GM18868 (cell line): ENCODE measurements around the gene RALA.
"Not testable (repeated sequence)": the region's sequence is repeated elsewhere in the genome, so short reads cannot be mapped to it uniquely, and the experiment has no call there.

Source experiments
- ATAC-seq: cut with Tn5 transposase; IDR thresholded peaks from one replicate; pipeline ENCODE4 v1.9.1; 2021; ENCODE audit warnings: mild to moderate bottlenecking, moderate library complexity; ENCODE audit not compliant: unreplicated experiment

The RALA gene

DNA sequence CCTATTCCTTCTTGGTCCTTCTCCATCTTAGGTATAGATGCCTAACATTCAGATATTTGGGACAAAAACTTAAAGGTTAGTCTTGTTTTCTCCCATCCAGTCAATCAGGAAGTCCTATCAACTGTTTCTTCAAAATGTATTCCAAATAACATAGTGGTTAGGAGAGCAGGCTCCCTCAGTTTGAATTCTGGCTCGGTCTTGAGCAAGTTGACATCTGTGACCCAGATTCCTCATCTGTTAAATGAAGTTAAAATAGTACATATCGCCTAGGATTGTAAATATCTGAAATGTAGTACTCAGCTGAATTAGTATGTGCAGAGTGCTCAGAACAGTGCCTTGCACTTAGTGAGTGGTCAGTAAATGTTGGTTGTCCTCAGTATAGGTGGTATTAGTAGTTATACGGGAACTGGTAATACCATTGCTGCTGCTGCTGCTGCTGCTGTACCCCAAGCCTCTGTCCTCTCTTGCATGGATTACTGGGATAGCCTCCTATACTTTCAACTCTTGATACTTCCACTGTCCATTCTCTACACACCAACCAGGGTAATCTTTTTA, 58.6 kb downstream of the RALA start:
- ATAC-seq = no peak

GRCh38 chr7:39683216-39683845, 60.0 kb downstream of the RALA start:
- ATAC-seq = no peak

DNA sequence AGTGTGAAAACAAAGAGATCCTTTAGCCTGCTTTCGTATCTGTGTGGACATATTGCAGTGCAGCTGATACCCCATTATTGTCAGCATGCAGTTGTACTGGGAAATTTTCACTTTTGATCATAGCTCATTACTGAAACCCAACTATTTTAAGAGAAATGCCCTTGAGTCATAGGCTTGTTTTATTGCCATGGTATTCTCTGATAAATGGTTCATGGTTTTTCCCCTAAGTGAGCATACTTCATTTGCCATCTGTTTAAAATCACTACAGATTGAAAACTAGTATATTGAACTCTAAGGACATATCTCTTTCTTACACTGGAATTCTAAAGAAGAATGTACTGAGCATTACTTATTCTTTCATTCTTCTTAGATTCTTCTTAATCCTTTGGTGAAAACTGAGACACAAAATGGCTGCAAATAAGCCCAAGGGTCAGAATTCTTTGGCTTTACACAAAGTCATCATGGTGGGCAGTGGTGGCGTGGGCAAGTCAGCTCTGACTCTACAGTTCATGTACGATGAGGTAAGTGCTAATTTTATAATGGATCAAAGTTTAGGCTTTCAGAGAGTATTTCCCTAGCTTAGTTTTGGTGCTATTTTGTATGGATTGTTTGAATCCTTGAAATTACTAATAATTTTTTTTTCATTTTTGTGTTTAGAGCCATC, 63.0 kb downstream of the RALA start:
- ATAC-seq = peak; percentile 95

DNA sequence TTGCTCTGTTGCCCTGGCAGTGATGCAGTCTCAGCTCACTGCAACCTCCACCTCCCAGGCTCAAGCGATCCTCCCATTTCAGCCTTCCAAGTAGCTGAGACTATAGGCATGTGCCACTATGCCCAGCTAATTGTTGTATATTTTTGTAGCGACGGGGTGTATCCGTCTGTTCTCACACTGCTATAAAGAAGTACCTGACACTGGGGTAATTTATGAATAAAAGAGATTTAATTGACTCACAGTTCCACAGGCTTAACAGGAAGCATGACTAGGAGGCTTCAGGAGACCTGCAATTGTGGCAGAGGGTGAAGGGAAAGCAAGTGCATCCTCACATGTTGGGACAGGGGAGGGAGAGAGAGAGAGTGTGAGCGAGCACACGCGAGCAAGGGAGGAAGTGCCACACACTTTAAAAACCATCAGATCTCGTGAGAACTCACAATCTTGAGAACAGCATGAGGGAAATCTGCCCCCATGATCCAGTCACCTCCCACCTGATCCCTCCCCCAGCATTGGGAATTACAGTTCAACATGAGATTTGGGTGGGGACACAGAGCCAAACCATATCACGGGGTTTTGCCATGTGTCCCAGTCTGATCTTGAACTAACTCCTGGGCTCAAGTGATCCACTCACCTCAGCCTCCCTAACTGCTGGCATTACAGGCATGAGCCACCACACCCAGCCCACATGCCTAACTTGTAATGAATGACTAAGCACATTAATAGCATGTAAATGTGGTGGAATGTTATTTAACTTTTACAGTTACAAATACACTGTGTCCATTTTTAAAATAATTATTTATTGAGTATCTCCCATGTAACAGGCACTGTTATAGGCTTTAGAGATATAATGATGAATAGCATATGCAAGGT, 65.5 kb downstream of the RALA start:
- no peak for ATAC-seq

GRCh38 chr7:39691821-39692220, 68.4 kb downstream of the RALA start:
- ATAC-seq = no peak

DNA sequence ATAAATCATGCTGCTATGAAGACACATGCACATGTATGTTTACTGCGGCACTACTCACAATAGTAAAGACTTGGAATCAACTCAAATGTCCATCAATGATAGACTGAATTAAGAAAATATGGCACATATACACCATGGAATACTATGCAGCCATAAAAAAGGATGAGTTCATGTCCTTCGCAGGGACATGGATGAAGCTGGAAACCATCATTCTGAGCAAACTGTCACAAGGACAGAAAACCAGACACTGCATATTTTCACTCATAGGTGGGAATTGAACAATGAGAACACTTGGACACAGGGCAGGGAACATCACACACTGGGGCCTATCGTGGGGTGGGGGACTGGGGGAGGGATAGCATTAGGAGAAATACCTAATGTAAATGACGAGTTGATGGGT, 69.7 kb downstream of the RALA start:
- ATAC-seq = not testable (repeated sequence)

- ATAC-seq = no peak
These were observed 70.4 kb downstream of the RALA start for GRCh38 chr7:39693812-39694211.

- ATAC-seq = no peak
These were observed 72.6 kb downstream of the RALA start for GRCh38 chr7:39695852-39696586.

DNA sequence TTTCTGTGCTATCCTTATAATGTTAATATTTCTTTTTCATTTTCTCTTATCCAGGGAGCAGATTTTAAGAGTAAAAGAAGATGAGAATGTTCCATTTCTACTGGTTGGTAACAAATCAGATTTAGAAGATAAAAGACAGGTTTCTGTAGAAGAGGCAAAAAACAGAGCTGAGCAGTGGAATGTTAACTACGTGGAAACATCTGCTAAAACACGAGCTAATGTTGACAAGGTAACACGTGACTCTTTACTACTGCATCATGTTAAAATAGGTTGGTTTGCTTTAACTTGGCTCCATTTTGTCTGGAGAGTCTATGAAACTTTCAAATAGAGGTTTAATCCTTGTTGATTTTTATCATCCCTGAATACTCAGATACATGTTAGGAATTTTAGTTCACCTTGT, 73.3 kb downstream of the RALA start:
- no peak for ATAC-seq

DNA sequence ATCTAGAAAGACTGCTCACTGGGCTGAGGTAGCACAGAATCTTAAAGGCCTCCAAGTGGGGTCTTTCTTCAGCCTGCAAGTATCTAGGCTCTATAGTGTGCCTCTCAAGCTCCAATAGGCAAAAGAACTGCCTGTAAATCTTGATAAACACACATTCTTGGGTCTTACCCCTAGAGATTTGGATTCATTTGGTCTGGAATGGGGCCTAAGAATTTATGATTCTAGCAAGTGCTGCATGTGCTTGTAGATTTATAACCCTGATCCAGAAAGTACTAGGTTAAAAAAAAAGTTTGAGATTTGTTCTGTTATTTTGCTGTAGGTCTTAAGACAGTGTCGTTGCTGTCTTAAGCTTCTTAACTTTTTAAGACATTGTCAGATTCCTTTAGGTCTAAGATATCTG, 74.1 kb downstream of the RALA start:
- ATAC-seq = no peak

DNA sequence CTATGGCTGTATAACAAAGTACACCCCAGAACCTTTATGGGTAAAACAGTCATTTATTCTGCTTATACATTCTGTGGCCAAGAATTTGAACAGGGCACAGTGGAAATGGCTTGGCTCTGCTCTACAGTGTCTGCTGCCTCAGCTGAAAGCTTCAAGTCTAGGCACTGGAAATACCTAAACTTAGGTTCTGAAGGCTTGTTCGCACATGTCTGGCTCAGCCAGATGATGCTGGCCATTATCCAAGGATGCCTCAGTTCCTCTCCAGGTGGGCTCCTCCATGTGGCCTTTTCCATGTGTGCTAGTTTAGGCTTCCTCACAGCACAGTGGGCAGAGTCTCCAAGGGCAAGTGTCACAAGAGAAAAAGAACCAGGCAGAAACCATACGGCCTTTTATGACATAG, 76.8 kb downstream of the RALA start:
- ATAC-seq = no peak

DNA sequence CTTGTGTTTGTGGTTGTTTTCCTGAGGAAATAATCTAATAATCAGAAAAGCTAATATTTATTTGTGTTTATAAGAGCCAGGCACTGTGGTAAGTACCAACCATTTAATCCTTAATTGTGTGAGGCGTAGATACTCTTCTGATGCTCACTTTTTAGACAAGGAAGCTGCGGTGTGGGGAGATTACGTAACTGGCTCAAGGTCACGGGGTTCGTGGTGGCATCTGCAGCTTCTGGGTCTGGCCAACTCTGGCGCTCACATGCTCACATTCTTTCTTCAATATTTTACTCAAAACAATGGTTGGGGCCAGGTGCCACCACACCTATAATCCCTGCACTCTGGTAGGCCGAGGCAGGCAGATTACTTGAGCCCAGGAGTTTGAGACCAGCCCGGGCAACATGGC, 77.6 kb downstream of the RALA start:
- no peak for ATAC-seq

GRCh38 chr7:39702133-39702532, 78.8 kb downstream of the RALA start:
- no peak for ATAC-seq

GRCh38 chr7:39703144-39703543, 79.8 kb downstream of the RALA start:
- no peak for ATAC-seq

DNA sequence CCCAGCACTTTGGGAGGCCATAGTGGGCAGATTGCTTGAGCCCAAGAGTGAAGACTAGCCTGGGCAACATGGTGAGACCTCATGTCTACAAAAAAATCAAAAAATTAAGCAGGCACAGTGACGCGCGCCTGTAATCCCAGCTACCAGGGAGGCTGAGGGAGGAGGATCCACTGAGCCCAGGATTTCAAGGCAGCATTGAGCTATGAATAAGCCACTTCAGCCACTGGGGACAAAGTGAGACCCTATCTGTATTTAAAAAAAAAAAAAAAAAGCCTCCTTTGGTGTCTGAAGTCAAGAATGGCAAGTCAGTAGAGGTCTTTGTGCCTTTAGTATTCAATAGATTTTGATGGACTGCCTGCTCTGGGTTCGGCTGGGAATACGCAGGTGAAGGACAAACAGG, 85.7 kb downstream of the RALA start:
- ATAC-seq = no peak

DNA sequence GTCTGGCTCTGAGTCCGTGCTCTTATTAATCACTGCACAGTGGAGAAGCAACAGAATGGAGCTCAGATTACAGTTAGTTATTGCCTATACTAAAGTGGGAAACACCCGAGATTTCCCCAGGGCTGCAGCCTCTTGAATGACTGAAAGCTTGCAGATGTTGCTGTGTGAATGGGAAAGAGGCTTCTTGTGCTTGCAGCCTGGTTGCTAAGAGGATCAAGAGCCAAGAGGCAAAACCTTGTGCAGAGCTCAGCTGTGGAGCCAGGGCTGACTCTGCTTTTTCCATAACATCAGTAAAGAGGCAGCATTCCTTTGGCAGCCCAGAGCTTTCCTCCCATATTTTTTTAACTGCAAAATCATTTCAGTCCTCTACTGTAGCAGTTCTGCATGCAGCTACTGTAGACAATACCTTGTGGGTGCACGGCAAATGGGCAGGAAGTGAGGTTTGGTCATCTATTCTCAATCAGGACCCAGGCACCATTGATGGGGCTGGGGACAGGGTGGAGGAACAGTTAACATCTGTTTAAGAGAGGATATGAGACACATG, 86.5 kb downstream of the RALA start:
- peak; percentile 88 for ATAC-seq

DNA sequence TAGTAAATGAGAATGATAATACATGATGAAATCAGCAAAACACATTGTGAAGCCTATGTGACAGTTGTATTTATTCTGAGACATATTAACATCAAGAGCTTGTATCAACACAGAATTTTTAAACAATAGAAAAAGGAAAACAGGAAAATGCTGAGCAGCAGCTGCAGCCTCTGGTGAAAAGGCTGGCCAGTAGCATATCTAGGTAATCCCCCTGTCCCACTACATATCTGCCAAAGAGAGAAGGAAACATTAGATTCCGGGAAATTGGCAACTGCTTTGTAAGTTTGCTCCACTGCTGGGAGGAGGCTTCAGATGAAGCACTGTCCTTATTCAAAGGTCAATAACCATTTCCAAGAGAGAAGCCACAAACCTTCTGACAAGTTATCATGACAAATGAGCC, 89.4 kb downstream of the RALA start:
- no peak for ATAC-seq

DNA sequence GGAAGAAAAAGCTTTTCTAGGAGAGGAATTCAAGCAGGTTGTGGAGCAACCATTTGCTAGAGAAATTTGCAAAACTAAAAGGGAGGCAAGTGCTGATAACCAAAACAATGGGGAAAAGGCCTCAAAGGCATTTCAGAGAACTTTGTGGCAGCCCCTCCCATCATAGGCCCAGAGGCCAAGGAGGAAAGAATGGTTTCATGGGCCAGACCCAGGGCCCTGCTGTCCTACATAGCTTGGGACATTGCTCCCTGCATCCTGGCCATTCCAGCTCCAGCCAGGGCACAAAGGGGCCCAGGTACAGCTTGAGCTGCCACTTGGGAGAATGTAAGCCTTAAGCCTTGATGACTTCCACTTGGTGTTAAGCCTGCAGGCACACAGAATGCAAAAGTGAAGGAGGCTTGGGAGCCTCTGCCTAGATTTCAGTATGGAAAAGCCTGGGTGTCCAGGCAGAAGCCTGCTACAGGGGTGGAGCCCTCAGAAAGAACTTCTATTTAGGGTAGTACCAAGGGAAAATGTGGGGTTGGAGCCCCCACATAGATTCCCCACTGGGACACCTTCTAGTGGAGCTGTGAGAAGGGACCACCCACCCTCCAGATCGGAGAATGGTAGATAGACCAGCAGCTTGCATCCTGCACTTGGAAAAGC, 91.2 kb downstream of the RALA start:
- no peak for ATAC-seq

- no peak for ATAC-seq
These were observed 97.2 kb downstream of the RALA start for GRCh38 chr7:39720586-39720985.

DNA sequence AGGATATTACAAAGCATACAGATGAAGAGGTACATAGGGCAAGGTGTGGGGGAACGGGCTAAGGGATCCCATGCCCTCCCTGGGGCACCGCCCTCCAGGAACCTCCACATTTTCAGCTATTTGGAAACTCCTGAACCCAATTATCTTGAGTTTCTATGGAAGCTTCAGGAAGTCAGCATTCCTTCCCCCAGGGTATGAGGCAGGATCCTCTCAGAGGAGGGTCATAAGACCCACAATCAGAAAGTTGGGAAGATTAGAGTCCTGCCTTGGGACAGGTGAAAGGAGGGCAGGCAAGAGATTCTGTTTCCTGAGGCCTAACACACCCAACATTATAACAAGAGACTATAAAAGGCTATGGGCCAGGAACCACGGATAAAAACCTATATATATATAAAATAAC, 98.0 kb downstream of the RALA start:
- no peak for ATAC-seq
